Measurements from ENCODE around the gene YTHDC1. TPM values are rescaled to one million over a fixed set of nuclear protein-coding genes. Genes with fewer than 3 reads are reported as not detected.
A peak's percentile ranks its signal among the peaks of the same experiment; 100 is the strongest.

Gene YTHDC1
- total and polyA plus RNA-seq, 8 donors: 31.1 to 58.8 (median 37.9) TPM

GRCh38 chr4:68359508-68359907 is 9.6 kb upstream of the YTHDC1 start:
- intact Hi-C loops (cut with DNase I): no loop called here
- H3K27ac ChIP-seq: no peak overlapping the region
- no peak for ATAC-seq
- H3K27me3 ChIP-seq: no peaks in the 10 kb centered on the region
- DNase-seq: no peak
- no peak for TF ChIP-seq CTCF (IDR thresholded peaks at IDR 0.05)
- H3K4me3 ChIP-seq: no peak overlapping the region
- peaks cover 0 to 3% (median 0%) of the 10 kb centered on the region in 3 donors for H3K4me1 ChIP-seq
- FAIRE-seq: no peak
- no peaks in the 10 kb centered on the region for H3K9me3 ChIP-seq
- H3K36me3 ChIP-seq: no peaks in the 10 kb centered on the region

- no peaks in the 10 kb centered on the region for H3K36me3 ChIP-seq
- no peak for FAIRE-seq
- no peaks in the 10 kb centered on the region for H3K27me3 ChIP-seq
- no peak for DNase-seq
- H3K4me1 ChIP-seq: peaks cover 0 to 3% (median 0%) of the 10 kb centered on the region in 3 donors
- intact Hi-C loops (cut with DNase I): no loop called here
- 77 to 80% methylated on average over 2 of the region's 2 CpGs for WGBS, 2 donors
- H3K4me3 ChIP-seq: no peak overlapping the region
- ATAC-seq: no peak
- H3K27ac ChIP-seq: no peak overlapping the region
- TF ChIP-seq CTCF (IDR thresholded peaks at IDR 0.05): no peak
- no peaks in the 10 kb centered on the region for H3K9me3 ChIP-seq
Measured at GRCh38 chr4:68358988-68359387, 9.1 kb upstream of the YTHDC1 start.

GRCh38 chr4:68352791-68353190 is 2.9 kb upstream of the YTHDC1 start:
- no peak overlapping the region for H3K4me3 ChIP-seq
- no peak for TF ChIP-seq CTCF (IDR thresholded peaks at IDR 0.05)
- DNase-seq (no peak), ATAC-seq (no peak), FAIRE-seq (no peak)
- no peak overlapping the region for H3K27ac ChIP-seq
- H3K9me3 ChIP-seq: no peaks in the 10 kb centered on the region
- intact Hi-C loops (cut with DNase I): no loop called here
- peaks cover 0 to 3% (median 0%) of the 10 kb centered on the region in 3 donors for H3K4me1 ChIP-seq
- WGBS, 2 donors: 70 to 71% methylated on average over 2 of the region's 2 CpGs
- no peaks in the 10 kb centered on the region for H3K27me3 ChIP-seq
- no peaks in the 10 kb centered on the region for H3K36me3 ChIP-seq

- DNase-seq: peak in 3 of 6 donors; percentile 20 to 22 (median 22)
- H3K27ac ChIP-seq: peak overlapping the region; percentile 95 to 100 (median 98)
- no peak for TF ChIP-seq CTCF (IDR thresholded peaks at IDR 0.05)
- no peaks in the 10 kb centered on the region for H3K27me3 ChIP-seq
- intact Hi-C loops (cut with DNase I): no loop called here
- no peaks in the 10 kb centered on the region for H3K36me3 ChIP-seq
- H3K9me3 ChIP-seq: no peaks in the 10 kb centered on the region
- H3K4me3 ChIP-seq: peak overlapping the region; percentile 75 to 82 (median 78)
- 0% methylated on average over 14 of the region's 14 CpGs for WGBS, 2 donors
- H3K4me1 ChIP-seq: peaks cover 12 to 25% (median 16%) of the 10 kb centered on the region in 3 donors
- peak; percentile 15 to 56 (median 34) for ATAC-seq
- FAIRE-seq: no peak
Measured at GRCh38 chr4:68349279-68349648, 626 bp downstream of the YTHDC1 start.

- peaks cover 13 to 31% (median 21%) of the 10 kb centered on the region in 3 donors for H3K4me1 ChIP-seq
- no peaks in the 10 kb centered on the region for H3K36me3 ChIP-seq
- H3K9me3 ChIP-seq: no peaks in the 10 kb centered on the region
- FAIRE-seq (no peak), DNase-seq (no peak), ATAC-seq (no peak)
- peak overlapping the region in 3 of 4 donors; percentile 95 to 100 (median 99) for H3K27ac ChIP-seq
- H3K27me3 ChIP-seq: no peaks in the 10 kb centered on the region
- H3K4me3 ChIP-seq: peak overlapping the region; percentile 75 to 82 (median 78)
- 0 to 1% methylated on average over 4 of the region's 4 CpGs for WGBS, 2 donors
- TF ChIP-seq CTCF (IDR thresholded peaks at IDR 0.05): no peak
- intact Hi-C loops (cut with DNase I): no loop called here
Measured at GRCh38 chr4:68348577-68348976, 1.3 kb downstream of the YTHDC1 start.
